Lung (tissue), 12 donors: ENCODE data around the gene THAP4. TPM values are rescaled to one million over a fixed set of nuclear protein-coding genes. Genes with fewer than 3 reads are reported as not detected.

Experiments used
- ATAC-seq: fragments of 200-7000 bp; cut with Tn5 transposase; one replicate; pipeline ENCODE4 v1.9.1; 2020; ENCODE audit warnings: moderate number of reproducible peaks; ENCODE audit not compliant: insufficient read depth, low FRiP score
- DNase-seq, 3 donors: peaks; one replicate each; pipeline ENCODE4 v3.0.0-alpha.2; 2013 to 2017
- H3K27ac ChIP-seq, 2 donors: one replicate each; pipeline ENCODE4 v1.5.1; 2013; ENCODE audit warnings: mild to moderate bottlenecking in 2 of 2, moderate library complexity in 2 of 2, control low read depth in 1 of 2, inconsistent platforms in 1 of 2, low read depth in 1 of 2, low read length in 1 of 2
- H3K27me3 ChIP-seq, 3 donors: one replicate each; pipeline ENCODE4 v1.5.1; 2013; ENCODE audit warnings: low read length in 2 of 3; ENCODE audit not compliant: control insufficient read depth in 3 of 3, insufficient read depth in 3 of 3
- H3K36me3 ChIP-seq, 4 donors: one replicate each; pipeline ENCODE4 v1.5.1; 2013; ENCODE audit warnings: low read length in 4 of 4, mild to moderate bottlenecking in 1 of 4, moderate library complexity in 1 of 4; ENCODE audit not compliant: control insufficient read depth in 4 of 4, insufficient read depth in 4 of 4
- H3K4me1 ChIP-seq, 5 donors: one replicate each; pipeline ENCODE4 v1.5.1; 2013; ENCODE audit warnings: low read length in 5 of 5, mild to moderate bottlenecking in 2 of 5, moderate library complexity in 1 of 5; ENCODE audit not compliant: control insufficient read depth in 5 of 5, insufficient read depth in 5 of 5
- H3K4me3 ChIP-seq: one replicate; pipeline ENCODE4 v1.5.1; 2013; ENCODE audit warnings: mild to moderate bottlenecking, control low read depth, moderate library complexity
- H3K9ac ChIP-seq, 2 donors: one replicate each; pipeline ENCODE4 v1.5.1; 2013; ENCODE audit warnings: low read length in 2 of 2, control low read depth in 1 of 2; ENCODE audit not compliant: insufficient read depth in 1 of 2
- H3K9me3 ChIP-seq, 4 donors: one replicate each; pipeline ENCODE4 v1.5.1; 2013; ENCODE audit warnings: low read length in 3 of 4, mild to moderate bottlenecking in 1 of 4, moderate library complexity in 1 of 4; ENCODE audit not compliant: control insufficient read depth in 4 of 4, insufficient read depth in 3 of 4
- CTCF ChIP-seq: IDR thresholded peaks from 2 replicates; pipeline ENCODE4 v1.5.1; 2012; ENCODE audit warnings: mild to moderate bottlenecking; ENCODE audit errors: control extremely low read depth, extremely low read depth
- WGBS, 2 donors: extraction: QIAGEN DNeasy Blood & Tissue Kit; methylation state at CpG; one replicate each; pipeline ENCODE4 v1.1.7; 2013; 5-methylcytosine and 5-hydroxymethylcytosine counted together
- polyA plus RNA-seq, 2 donors: library from polyadenylated mRNA; stranded (reverse); fragments of 200-250 nt; gene quantifications; one replicate each; pipeline ENCODE4 v1.2.1, GENCODE V29; 2013
- total RNA-seq, 2 donors: library from RNA; depleted of rRNA in 1 of 2; stranded (reverse); fragments of >200 nt in 1 of 2; gene quantifications; one replicate each; pipeline ENCODE4 v1.2.1, GENCODE V29; 2014 to 2021
- donor health status: control.
- donor health status: control.
- donor health status: Bipolar disorder and iron deficiency.
- donor health status: healthy.
- donor health status: DM: yes; HTN: yes; CAD: no.

THAP4 gene
- total and polyA plus RNA-seq, 4 donors: 40.0 to 53.7 (median 45.0) TPM

GRCh38 chr2:241627675-241628074, 9.3 kb downstream of the THAP4 start:
- Histone ChIP-seq H3K27me3 (no peaks in the 10 kb centered on the region), H3K9ac (no peak overlapping the region), H3K36me3 (peaks cover 0 to 21% (median 10%) of the 10 kb centered on the region in 4 donors), H3K9me3 (no peaks in the 10 kb centered on the region), H3K27ac (no peak overlapping the region), H3K4me1 (peaks cover 0 to 9% (median 2%) of the 10 kb centered on the region in 5 donors), H3K4me3 (no peak overlapping the region)
- no peak for DNase-seq
- no peak for ATAC-seq
- 95 to 97% methylated on average over 10 of the region's 10 CpGs for WGBS, 2 donors
- TF ChIP-seq CTCF: no peak

DNA sequence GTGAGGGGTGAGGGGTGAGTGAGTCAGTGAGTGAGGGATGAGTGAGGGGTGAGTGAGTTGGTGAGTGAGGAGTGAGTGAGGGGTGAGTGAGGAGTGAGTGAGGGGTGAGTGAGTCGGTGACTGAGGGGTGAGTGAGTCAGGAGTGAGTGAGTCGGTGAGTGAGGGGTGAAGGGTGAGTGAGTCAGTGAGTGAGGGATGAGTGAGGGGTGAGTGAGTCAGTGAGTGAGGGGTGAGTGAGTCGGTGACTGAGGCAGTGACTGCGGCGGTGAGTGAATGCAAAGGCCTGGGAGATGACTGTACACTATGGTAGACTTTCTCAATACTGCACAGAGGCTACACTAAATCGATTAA, 16.6 kb downstream of the THAP4 start:
- 86 to 94% methylated on average over 6 of the region's 6 CpGs for WGBS, 2 donors
- TF ChIP-seq CTCF: no peak

DNA sequence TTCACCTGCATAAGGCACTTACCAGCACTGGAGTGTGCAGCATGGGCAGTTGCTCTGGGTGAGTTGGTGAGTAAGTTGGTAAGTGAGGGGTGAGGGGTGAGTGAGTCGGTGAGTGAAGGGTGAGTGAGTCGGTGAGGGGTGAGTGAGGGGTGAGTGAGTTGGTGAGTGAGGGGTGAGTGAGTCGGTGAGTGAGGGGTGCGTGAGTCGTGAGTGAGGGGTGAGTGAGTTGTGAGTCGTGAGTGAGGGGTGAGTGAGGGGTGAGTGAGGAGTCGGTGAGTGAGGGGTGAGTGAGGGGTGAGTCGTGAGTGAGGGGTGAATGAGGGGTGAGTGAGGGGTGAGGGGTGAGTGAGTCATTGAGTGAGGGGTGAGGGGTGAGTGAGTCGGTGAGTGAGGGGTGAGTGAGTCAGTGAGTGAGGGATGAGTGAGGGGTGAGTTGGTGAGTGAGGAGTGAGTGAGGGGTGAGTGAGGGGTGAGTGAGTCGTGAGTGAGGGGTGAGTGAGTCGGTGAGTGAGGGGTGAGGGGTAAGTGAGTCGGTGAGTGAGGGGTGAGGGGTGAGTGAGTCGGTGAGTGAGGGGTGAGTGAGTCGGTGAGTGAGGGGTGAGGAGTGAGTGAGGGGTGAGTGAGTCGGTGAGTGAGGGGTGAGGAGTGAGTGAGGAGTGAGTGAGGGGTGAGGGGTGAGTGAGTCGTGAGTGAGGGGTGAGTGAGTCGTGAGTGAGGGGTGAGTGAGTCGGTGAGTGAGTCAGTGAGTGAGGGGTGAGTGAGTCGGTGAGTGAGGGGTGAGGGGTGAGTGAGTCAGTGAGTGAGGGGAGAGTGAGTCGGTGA, 17.1 kb downstream of the THAP4 start:
- DNase-seq (no peak), ATAC-seq (no peak)
- no peak overlapping the region for H3K27ac ChIP-seq
- H3K27me3 ChIP-seq: no peaks in the 10 kb centered on the region
- H3K4me3 ChIP-seq: no peak overlapping the region
- 91 to 94% methylated on average over 20 of the region's 20 CpGs for WGBS, 2 donors
- no peak for TF ChIP-seq CTCF
- no peak overlapping the region for H3K9ac ChIP-seq
- H3K36me3 ChIP-seq: peaks cover 0 to 13% (median 4%) of the 10 kb centered on the region in 4 donors
- H3K4me1 ChIP-seq: peaks cover 0 to 9% (median 3%) of the 10 kb centered on the region in 5 donors
- no peaks in the 10 kb centered on the region for H3K9me3 ChIP-seq

More for the DNA sequence above, 16.6 kb downstream of the THAP4 start:
- no peak overlapping the region for H3K9ac ChIP-seq
- H3K36me3 ChIP-seq: peaks cover 0 to 13% (median 4%) of the 10 kb centered on the region in 4 donors
- H3K9me3 ChIP-seq: no peaks in the 10 kb centered on the region
- ATAC-seq: no peak
- no peak for DNase-seq
- no peaks in the 10 kb centered on the region for H3K27me3 ChIP-seq
- H3K27ac ChIP-seq: no peak overlapping the region
- H3K4me3 ChIP-seq: no peak overlapping the region
- peaks cover 0 to 9% (median 3%) of the 10 kb centered on the region in 5 donors for H3K4me1 ChIP-seq
